A673 (cell line): ENCODE measurements around the gene NRIP2. TPM values are rescaled to one million over a fixed set of nuclear protein-coding genes. Genes with fewer than 3 reads are reported as not detected.

Experiments used
- BruUV-seq: library from RNA; stranded (reverse); fragments of 400-500 nt; replicated peaks from 2 replicates; lab custom pipeline; 2021; lab: Mats Ljungman, UMichigan
- CTCF ChIA-PET: fragments of 300-600 bp; sonication (Branson Sonifier 250); formaldehyde crosslinking; loops from one replicate; lab custom pipeline; 2022; ENCODE audit warnings: antibody characterized with exemption; lab: Charles Lee
- POLR2A ChIA-PET: fragments of 300-600 bp; sonication (Branson Sonifier 250); formaldehyde crosslinking; loops from one replicate; lab custom pipeline; 2022; ENCODE audit warnings: antibody characterized with exemption; ENCODE audit not compliant: low non-redundant PET; lab: Charles Lee
- DNase-seq: peaks from one replicate; pipeline ENCODE4 v3.0.0-alpha.2; 2015; ENCODE audit warnings: low spot score
- H3K27ac ChIP-seq: fragments of 200-600 bp; sonication (generic); 2 replicates; pipeline ENCODE4 v1.5.1; 2016; ENCODE audit warnings: mixed run types, low read depth, mild to moderate bottlenecking, mixed read lengths, antibody characterized with exemption, low read length; ENCODE audit not compliant: poor library complexity, severe bottlenecking
- H3K27me3 ChIP-seq: fragments of 200-600 bp; sonication (generic); replicated peaks from 2 replicates; pipeline ENCODE4 v1.6.1; 2017; ENCODE audit warnings: mixed run types, low read depth, mild to moderate bottlenecking, mixed read lengths, antibody characterized with exemption, low read length; ENCODE audit not compliant: insufficient read depth, poor library complexity
- H3K36me3 ChIP-seq: fragments of 200-600 bp; sonication (generic); 2 replicates; pipeline ENCODE4 v1.6.1; 2016; ENCODE audit warnings: mixed run types, mild to moderate bottlenecking, mixed read lengths, antibody characterized with exemption, low read length; ENCODE audit not compliant: insufficient read depth, poor library complexity, severe bottlenecking
- H3K4me1 ChIP-seq: fragments of 200-600 bp; sonication (generic); 2 replicates; pipeline ENCODE4 v1.6.1; 2017; ENCODE audit warnings: mixed run types, mild to moderate bottlenecking, mixed read lengths, antibody characterized with exemption, low read length; ENCODE audit not compliant: insufficient read depth, poor library complexity, severe bottlenecking
- H3K4me3 ChIP-seq: fragments of 200-600 bp; sonication (generic); 2 replicates; pipeline ENCODE4 v1.5.1; 2016; ENCODE audit warnings: low read depth, mixed run types, mild to moderate bottlenecking, mixed read lengths, low read length; ENCODE audit not compliant: poor library complexity, severe bottlenecking
- H3K9me3 ChIP-seq: fragments of 200-600 bp; sonication (generic); 2 replicates; pipeline ENCODE4 v1.6.1; 2016; ENCODE audit warnings: mixed run types, low read depth, mild to moderate bottlenecking, mixed read lengths, antibody characterized with exemption, low read length; ENCODE audit not compliant: poor library complexity, severe bottlenecking
- CTCF ChIP-seq: fragments of 300-800, 200-600 bp; sonication (generic); conservative IDR thresholded peaks from 2 replicates; pipeline ENCODE4 v1.5.1; 2017; ENCODE audit warnings: low read depth, mild to moderate bottlenecking, antibody characterized with exemption, low read length, moderate library complexity, mixed read lengths
- EZH2 ChIP-seq: fragments of 200-600 bp; sonication (generic); IDR thresholded peaks from 2 replicates; pipeline ENCODE4 v1.6.1; 2017; ENCODE audit warnings: borderline replicate concordance, low read depth, mild to moderate bottlenecking, mixed read lengths, antibody characterized with exemption, low read length; ENCODE audit not compliant: poor library complexity, severe bottlenecking
- intact Hi-C: fragments of 100-400 bp; cut with micrococcal nuclease; formaldehyde crosslinking; loops from one replicate; pipeline ENCODE4 v1.10.0; 2022; ENCODE audit not compliant: unreplicated experiment
- total RNA-seq: library from RNA; stranded (reverse); gene quantifications from 2 replicates; pipeline ENCODE4 v1.2.3, GENCODE V29; 2021

The NRIP2 gene
- total RNA-seq, 1 experiment from 2014 or later, result 0.39 TPM

- Histone ChIP-seq H3K9me3 (no peaks in the 10 kb centered on the region), H3K27me3 (no peaks in the 10 kb centered on the region), H3K4me1 (no peaks in the 10 kb centered on the region), H3K36me3 (peaks cover 90% of the 10 kb centered on the region), H3K4me3 (no peak overlapping the region), H3K27ac (no peak overlapping the region)
- ChIA-PET POLR2A (no interaction called here), CTCF (no interaction called here)
- TF ChIP-seq CTCF (no peak), EZH2 (no peak)
- intact Hi-C loops, result no loop called here
- no TSS peak for BruUV-seq
- no peak for DNase-seq
These were observed 28.0 kb upstream of the NRIP2 start for GRCh38 chr12:2862876-2863275.

- intact Hi-C loops, result no loop called here
- no TSS peak for BruUV-seq
These were observed 25.3 kb upstream of the NRIP2 start for GRCh38 chr12:2860170-2860569.

GRCh38 chr12:2858944-2859421, 24.1 kb upstream of the NRIP2 start:
- no TSS peak for BruUV-seq
- POLR2A ChIA-PET, result no interaction called here
- no peak overlapping the region for H3K27ac ChIP-seq

More at GRCh38 chr12:2860170-2860569, 25.3 kb upstream of the NRIP2 start:
- POLR2A ChIA-PET, result no interaction called here
- Histone ChIP-seq H3K27ac (no peak overlapping the region), H3K36me3 (peaks cover 68% of the 10 kb centered on the region), H3K27me3 (no peaks in the 10 kb centered on the region), H3K9me3 (no peaks in the 10 kb centered on the region), H3K4me1 (no peaks in the 10 kb centered on the region), H3K4me3 (no peak overlapping the region)
- DNase-seq, result no peak
- TF ChIP-seq CTCF, result no peak
- TF ChIP-seq EZH2, result no peak
- CTCF ChIA-PET, result no interaction called here

More at GRCh38 chr12:2858944-2859421, 24.1 kb upstream of the NRIP2 start:
- no peaks in the 10 kb centered on the region for H3K9me3 ChIP-seq
- no peaks in the 10 kb centered on the region for H3K27me3 ChIP-seq
- no peak for TF ChIP-seq CTCF
- TF ChIP-seq EZH2, result no peak
- CTCF ChIA-PET, result no interaction called here
- DNase-seq, result no peak
- H3K4me3 ChIP-seq, result no peak overlapping the region
- peaks cover 56% of the 10 kb centered on the region for H3K36me3 ChIP-seq
- intact Hi-C loops, result no loop called here
- no peaks in the 10 kb centered on the region for H3K4me1 ChIP-seq
